Hepatocyte (in vitro differentiated cells): ENCODE data around the gene A4GNT. TPM values are rescaled to one million over a fixed set of nuclear protein-coding genes. Genes with fewer than 3 reads are reported as not detected.

ENCODE experiments used
- DNase-seq: peaks from one replicate; pipeline ENCODE4 v3.0.0-alpha.2; 2016; ENCODE audit warnings: low spot score
- H2AFZ ChIP-seq: fragments of 200-600 bp; sonication (generic); 2 replicates; pipeline ENCODE4 v1.6.0; 2016; ENCODE audit warnings: antibody characterized with exemption, mild to moderate bottlenecking
- H3K27ac ChIP-seq: fragments of 200-600 bp; sonication (generic); 2 replicates; pipeline ENCODE4 v1.5.1; 2016; ENCODE audit warnings: mild to moderate bottlenecking
- H3K27me3 ChIP-seq: fragments of 200-600 bp; sonication (generic); 2 replicates; pipeline ENCODE4 v1.6.1; 2016
- H3K36me3 ChIP-seq: fragments of 200-600 bp; sonication (generic); replicated peaks from 2 replicates; pipeline ENCODE4 v1.5.1; 2016; ENCODE audit warnings: low read depth; ENCODE audit not compliant: insufficient read depth
- H3K4me1 ChIP-seq: fragments of 200-600 bp; sonication (generic); 2 replicates; pipeline ENCODE4 v1.5.1; 2016; ENCODE audit warnings: mild to moderate bottlenecking, moderate library complexity; ENCODE audit not compliant: insufficient read depth
- H3K4me2 ChIP-seq: fragments of 200-600 bp; sonication (generic); 2 replicates; pipeline ENCODE4 v1.6.0; 2016
- H3K4me3 ChIP-seq: fragments of 200-600 bp; sonication (generic); 2 replicates; pipeline ENCODE4 v1.5.1; 2016; ENCODE audit warnings: mild to moderate bottlenecking
- H3K79me2 ChIP-seq: fragments of 200-600 bp; sonication (generic); 2 replicates; pipeline ENCODE4 v1.6.0; 2017; ENCODE audit warnings: mild to moderate bottlenecking
- H3K9me2 ChIP-seq: fragments of 200-600 bp; sonication (generic); replicated peaks from 2 replicates; pipeline ENCODE4 v1.6.0; 2017; ENCODE audit warnings: mild to moderate bottlenecking; ENCODE audit not compliant: insufficient read depth
- H3K9me3 ChIP-seq: fragments of 200-600 bp; sonication (generic); 2 replicates; pipeline ENCODE4 v1.5.1; 2016; ENCODE audit warnings: low read depth, mild to moderate bottlenecking
- H4K20me1 ChIP-seq: fragments of 200-600 bp; sonication (generic); 2 replicates; pipeline ENCODE4 v1.6.0; 2016; ENCODE audit warnings: mild to moderate bottlenecking; ENCODE audit not compliant: insufficient read depth, poor library complexity, severe bottlenecking
- EZH2 ChIP-seq: fragments of 200-600 bp; sonication (generic); IDR thresholded peaks from 2 replicates; pipeline ENCODE4 v1.6.1; 2016; ENCODE audit warnings: antibody characterized with exemption, mild to moderate bottlenecking, borderline replicate concordance
- EZH2phosphoT487 ChIP-seq: fragments of 200-600 bp; sonication (generic); IDR thresholded peaks from one replicate; pipeline ENCODE4 v1.6.1; 2018; ENCODE audit warnings: antibody characterized with exemption, mild to moderate bottlenecking, low read depth, moderate library complexity; ENCODE audit not compliant: unreplicated experiment, severe bottlenecking
- WGBS: methylation state at CpG from one replicate; pipeline ENCODE4 v1.1.6; 2016; ENCODE audit warnings: low lambda C conversion rate; ENCODE audit errors: missing lambda C conversion rate; 5-methylcytosine and 5-hydroxymethylcytosine counted together
- polyA plus RNA-seq: library from polyadenylated mRNA; unstranded; fragments of >200 nt; fragmentation: Nextera tagmentation; extraction: Ambion mirVana; gene quantifications from 2 replicates; pipeline ENCODE4 v1.2.1, GENCODE V29; 2016
- total RNA-seq: library from RNA; depleted of rRNA; stranded (reverse); fragments of >200 nt; gene quantifications from 2 replicates; pipeline ENCODE4 v1.2.3, GENCODE V29; 2014
- TF ChIP-seq, protein P1 (sequence below): fragments of 200-600 bp; sonication (generic); IDR thresholded peaks from 2 replicates; pipeline ENCODE4 v1.5.1; 2016; ENCODE audit warnings: antibody characterized with exemption, mild to moderate bottlenecking; ENCODE audit not compliant: poor library complexity

Gene A4GNT
- total and polyA plus RNA-seq, 2 experiments from 2014 or later, result 0.67 TPM; not detected in 1

DNA sequence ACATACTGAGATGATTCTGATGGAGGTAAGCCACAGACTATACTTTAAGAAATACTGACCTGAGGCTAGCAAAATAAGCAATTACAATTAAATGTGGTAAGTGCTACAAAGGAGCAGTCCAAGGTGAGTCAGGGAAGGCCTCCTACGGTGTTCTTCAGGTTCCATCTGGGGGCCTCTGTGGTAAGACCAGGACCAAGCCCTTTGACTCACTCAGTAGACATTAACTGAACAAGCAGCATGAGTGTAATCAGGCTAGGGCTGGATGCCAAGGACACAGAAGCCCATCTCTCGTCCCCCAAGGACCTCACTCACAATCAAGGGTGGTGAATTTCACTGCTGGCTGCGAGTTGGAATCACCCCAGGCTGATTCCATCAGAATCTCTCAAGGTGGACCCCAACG is 54.1 kb downstream of the A4GNT start:
- Histone ChIP-seq H2AFZ (no peak overlapping the region), H3K9me2 (no peaks in the 10 kb centered on the region), H3K79me2 (no peaks in the 10 kb centered on the region), H4K20me1 (no peaks in the 10 kb centered on the region), H3K4me3 (no peak overlapping the region), H3K27me3 (no peaks in the 10 kb centered on the region), H3K9me3 (no peaks in the 10 kb centered on the region), H3K4me2 (no peak overlapping the region), H3K4me1 (peaks cover 12% of the 10 kb centered on the region), H3K27ac (no peak overlapping the region), H3K36me3 (no peaks in the 10 kb centered on the region)
- no peak for DNase-seq
- no peak for TF ChIP-seq EZH2
- TF ChIP-seq EZH2phosphoT487, result no peak
- TF ChIP-seq, protein P1, sequence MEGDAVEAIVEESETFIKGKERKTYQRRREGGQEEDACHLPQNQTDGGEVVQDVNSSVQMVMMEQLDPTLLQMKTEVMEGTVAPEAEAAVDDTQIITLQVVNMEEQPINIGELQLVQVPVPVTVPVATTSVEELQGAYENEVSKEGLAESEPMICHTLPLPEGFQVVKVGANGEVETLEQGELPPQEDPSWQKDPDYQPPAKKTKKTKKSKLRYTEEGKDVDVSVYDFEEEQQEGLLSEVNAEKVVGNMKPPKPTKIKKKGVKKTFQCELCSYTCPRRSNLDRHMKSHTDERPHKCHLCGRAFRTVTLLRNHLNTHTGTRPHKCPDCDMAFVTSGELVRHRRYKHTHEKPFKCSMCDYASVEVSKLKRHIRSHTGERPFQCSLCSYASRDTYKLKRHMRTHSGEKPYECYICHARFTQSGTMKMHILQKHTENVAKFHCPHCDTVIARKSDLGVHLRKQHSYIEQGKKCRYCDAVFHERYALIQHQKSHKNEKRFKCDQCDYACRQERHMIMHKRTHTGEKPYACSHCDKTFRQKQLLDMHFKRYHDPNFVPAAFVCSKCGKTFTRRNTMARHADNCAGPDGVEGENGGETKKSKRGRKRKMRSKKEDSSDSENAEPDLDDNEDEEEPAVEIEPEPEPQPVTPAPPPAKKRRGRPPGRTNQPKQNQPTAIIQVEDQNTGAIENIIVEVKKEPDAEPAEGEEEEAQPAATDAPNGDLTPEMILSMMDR, result no peak
- WGBS, result 92% methylated on average over 4 of the region's 4 CpGs

Other genes with a start within 250 kb of the A4GNT start
- gene CLDN18, start 122.2 kb downstream of the A4GNT start, total RNA-seq, result 73.0 and 91.5 TPM in 2 replicates
- 25.7 and 36.4 TPM in 2 replicates for gene CLDN18, start 122.2 kb downstream of the A4GNT start, polyA plus RNA-seq
- gene DZIP1L, start 16.8 kb downstream of the A4GNT start, total RNA-seq, result 7.5 and 15.7 TPM in 2 replicates
- 4.0 and 12.8 TPM in 2 replicates for gene DZIP1L, start 16.8 kb downstream of the A4GNT start, polyA plus RNA-seq
- gene DBR1, start 42.5 kb upstream of the A4GNT start, total RNA-seq, result 13.8 and 14.3 TPM in 2 replicates
- 8.2 and 8.6 TPM in 2 replicates for gene DBR1, start 42.5 kb upstream of the A4GNT start, polyA plus RNA-seq
- gene ARMC8, start 54.9 kb upstream of the A4GNT start, total RNA-seq, result 47.0 and 52.4 TPM in 2 replicates
- 44.0 and 46.4 TPM in 2 replicates for gene ARMC8, start 54.9 kb upstream of the A4GNT start, polyA plus RNA-seq
- not detected in 2 replicates for gene NME9, start 197.5 kb upstream of the A4GNT start, total RNA-seq
- 0.85 and 1.0 TPM in 2 replicates for gene NME9, start 197.5 kb upstream of the A4GNT start, polyA plus RNA-seq
- 13.2 and 17.9 TPM in 2 replicates for gene MRAS, start 216.2 kb upstream of the A4GNT start, total RNA-seq
- 13.3 and 16.5 TPM in 2 replicates for gene MRAS, start 216.2 kb upstream of the A4GNT start, polyA plus RNA-seq